ENCODE measurements around the gene NKX2-4. TPM values are rescaled to one million over a fixed set of nuclear protein-coding genes. Genes with fewer than 3 reads are reported as not detected.

Gene NKX2-4
- polyA plus RNA-seq, 6 donors from 2014 or later = not detected

GRCh38 chr20:21411725-21412124 is 14.4 kb upstream of the NKX2-4 start:
- ATAC-seq (ENCODE audit: low read depth in 2 of 2) = no peak
- no peak for DNase-seq
- Mint-ChIP-seq H3K4me3 (no peak overlapping the region), H3K9me3 (peaks cover 0 to 36% (median 22%) of the 10 kb centered on the region in 7 donors), H3K27ac (no peak overlapping the region), H3K36me3 (peaks cover 0 to 6% of the 10 kb centered on the region in 2 donors), H3K27me3 (peaks cover 34 to 76% (median 63%) of the 10 kb centered on the region in 3 donors), H3K4me1 (no peaks in the 10 kb centered on the region)

GRCh38 chr20:21399005-21399475 is 1.7 kb upstream of the NKX2-4 start:
- DNase-seq (no peak), ATAC-seq (ENCODE audit: low read depth in 2 of 2) (no peak)
- Mint-ChIP-seq H3K27ac (no peak overlapping the region), H3K36me3 (no peaks in the 10 kb centered on the region), H3K27me3 (peaks cover 55 to 57% (median 55%) of the 10 kb centered on the region in 3 donors), H3K4me1 (peaks cover 0 to 7% (median 3%) of the 10 kb centered on the region in 3 donors), H3K9me3 (peaks cover 0 to 8% (median 0%) of the 10 kb centered on the region in 7 donors), H3K4me3 (peak overlapping the region in 1 of 8 donors; percentile 19)

GRCh38 chr20:21398109-21399004 is 1.0 kb upstream of the NKX2-4 start:
- Mint-ChIP-seq H3K36me3 (no peaks in the 10 kb centered on the region), H3K4me1 (peaks cover 0 to 8% (median 4%) of the 10 kb centered on the region in 3 donors), H3K9me3 (peaks cover 0 to 8% (median 3%) of the 10 kb centered on the region in 7 donors), H3K27me3 (peaks cover 51 to 61% (median 52%) of the 10 kb centered on the region in 3 donors), H3K4me3 (peak overlapping the region; percentile 53 to 91 (median 77)), H3K27ac (peak overlapping the region in 2 of 6 donors; percentile 63 to 89)
- ATAC-seq (ENCODE audit: low read depth in 2 of 2) (no peak), DNase-seq (no peak)

DNA sequence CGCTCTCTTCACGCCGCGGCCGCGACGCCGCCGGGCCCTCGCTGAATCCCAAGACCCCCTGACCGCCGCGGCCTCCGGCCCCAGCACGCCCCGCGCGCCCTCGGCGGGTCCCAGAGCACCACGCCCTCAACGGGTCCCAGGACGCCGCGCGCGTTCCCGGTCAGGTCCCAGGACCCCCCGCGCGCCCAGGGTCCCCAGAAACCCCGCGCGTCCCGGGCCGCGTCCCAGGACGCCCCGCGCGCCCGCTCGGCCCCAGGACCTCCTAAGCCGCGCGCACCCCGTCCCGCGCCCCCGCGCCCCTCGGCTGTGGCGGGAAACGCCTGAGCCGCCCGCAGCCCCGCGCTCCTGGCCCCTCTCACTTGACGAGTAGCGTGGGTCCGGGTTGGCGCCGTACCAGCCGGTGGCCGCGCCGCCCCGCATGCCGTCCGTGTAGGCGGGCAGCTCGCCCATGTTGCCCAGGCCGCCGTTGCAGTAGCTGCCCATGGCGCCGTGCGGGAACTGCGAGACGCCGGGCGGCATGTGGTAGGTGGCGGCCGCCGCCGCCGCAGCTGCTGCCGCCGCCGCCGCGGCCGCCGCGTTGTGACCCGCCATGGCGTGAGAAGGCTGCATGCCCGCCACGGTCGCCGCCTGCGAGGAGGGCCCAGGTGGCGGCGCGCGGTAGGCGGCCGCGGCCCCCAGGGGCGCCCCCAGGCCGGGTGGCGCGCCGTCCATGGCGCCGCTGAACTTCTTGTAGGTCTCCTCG is 556 bp downstream of the NKX2-4 start:
- ATAC-seq (ENCODE audit: low read depth in 2 of 2) (peak; percentile 18 to 37), DNase-seq (peak; percentile 11)
- Mint-ChIP-seq H3K27ac (no peak overlapping the region), H3K36me3 (peaks cover 0 to 3% of the 10 kb centered on the region in 2 donors), H3K4me3 (peak overlapping the region in 2 of 8 donors; percentile 45 to 74), H3K27me3 (peaks cover 55 to 65% (median 56%) of the 10 kb centered on the region in 3 donors), H3K9me3 (peaks cover 0 to 13% (median 6%) of the 10 kb centered on the region in 7 donors), H3K4me1 (peaks cover 6 to 18% (median 12%) of the 10 kb centered on the region in 3 donors)

- peaks cover 3 to 8% of the 10 kb centered on the region in 2 donors for H3K36me3 Mint-ChIP-seq
- DNase-seq (peak; percentile 11), ATAC-seq (ENCODE audit: low read depth in 2 of 2) (peak; percentile 28 to 46)
- peaks cover 0 to 13% (median 6%) of the 10 kb centered on the region in 7 donors for H3K9me3 Mint-ChIP-seq
- H3K27me3 Mint-ChIP-seq = peaks cover 55 to 61% (median 56%) of the 10 kb centered on the region in 3 donors
- peak overlapping the region; percentile 46 to 80 (median 77) for H3K4me3 Mint-ChIP-seq
- H3K4me1 Mint-ChIP-seq = peaks cover 9 to 20% (median 15%) of the 10 kb centered on the region in 3 donors
- peak overlapping the region in 2 of 6 donors; percentile 52 to 85 for H3K27ac Mint-ChIP-seq
Measured at GRCh38 chr20:21395666-21396598, 1.4 kb downstream of the NKX2-4 start.

DNA sequence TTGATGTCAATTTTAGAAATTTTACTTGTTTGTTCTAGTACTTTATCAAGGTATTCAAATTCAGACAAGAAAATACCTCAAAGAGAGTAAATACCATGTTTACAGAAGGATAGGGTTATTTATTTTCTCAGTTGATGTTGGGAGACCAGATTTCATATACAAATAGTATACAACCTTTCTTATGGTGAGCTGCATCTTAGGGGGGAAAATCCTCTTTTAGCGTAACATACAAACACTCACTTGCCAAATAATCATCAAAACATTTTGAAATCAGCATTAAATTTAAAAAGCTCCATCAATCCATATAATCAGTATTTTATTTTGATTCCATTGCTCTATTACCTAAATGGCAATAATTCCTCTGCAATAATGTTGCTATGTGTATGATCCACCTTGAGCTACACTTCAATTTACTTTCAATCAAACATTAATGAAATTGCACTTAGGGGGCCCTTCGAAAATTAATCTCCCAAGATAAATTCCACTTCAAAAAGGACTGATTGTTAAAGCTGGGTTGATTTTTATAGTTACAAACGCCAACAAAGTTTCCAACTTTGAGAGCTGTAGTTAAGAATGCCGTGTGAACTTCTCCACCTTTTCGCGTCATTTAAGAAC is 2.2 kb downstream of the NKX2-4 start:
- H3K27me3 Mint-ChIP-seq = peaks cover 52 to 53% (median 52%) of the 10 kb centered on the region in 3 donors
- H3K9me3 Mint-ChIP-seq = peaks cover 0 to 13% (median 6%) of the 10 kb centered on the region in 7 donors
- DNase-seq (no peak), ATAC-seq (ENCODE audit: low read depth in 2 of 2) (no peak)
- peaks cover 9 to 24% (median 15%) of the 10 kb centered on the region in 3 donors for H3K4me1 Mint-ChIP-seq
- peak overlapping the region in 2 of 6 donors; percentile 52 to 85 for H3K27ac Mint-ChIP-seq
- peaks cover 8 to 10% of the 10 kb centered on the region in 2 donors for H3K36me3 Mint-ChIP-seq
- H3K4me3 Mint-ChIP-seq = peak overlapping the region in 7 of 8 donors; percentile 43 to 80 (median 77)

DNA sequence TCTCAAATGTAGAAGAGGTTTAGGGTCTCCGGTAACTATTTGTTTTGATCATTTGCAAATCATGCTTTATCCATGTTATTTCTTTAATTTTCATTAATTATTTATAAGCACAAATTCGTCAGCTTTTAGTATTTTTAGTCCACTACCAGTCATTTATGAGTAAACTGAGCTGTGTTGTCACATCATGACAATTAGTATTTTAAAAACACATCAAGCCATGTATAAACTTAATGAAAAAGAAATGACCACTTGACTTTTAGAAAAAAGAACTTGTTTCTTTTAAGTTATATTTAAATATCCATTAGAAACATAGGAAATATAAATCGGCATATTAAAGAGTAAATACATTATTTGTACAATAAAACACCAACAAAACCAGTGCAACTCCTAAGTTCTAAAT is 2.8 kb downstream of the NKX2-4 start:
- peaks cover 9 to 24% (median 15%) of the 10 kb centered on the region in 3 donors for H3K4me1 Mint-ChIP-seq
- no peak overlapping the region for H3K27ac Mint-ChIP-seq
- H3K4me3 Mint-ChIP-seq = peak overlapping the region in 1 of 8 donors; percentile 46
- H3K9me3 Mint-ChIP-seq = peaks cover 0 to 13% (median 6%) of the 10 kb centered on the region in 7 donors
- peaks cover 8 to 12% of the 10 kb centered on the region in 2 donors for H3K36me3 Mint-ChIP-seq
- ATAC-seq (ENCODE audit: low read depth in 2 of 2) = no peak
- H3K27me3 Mint-ChIP-seq = peaks cover 48 to 52% (median 52%) of the 10 kb centered on the region in 3 donors
- no peak for DNase-seq

- ATAC-seq (ENCODE audit: low read depth in 2 of 2) (no peak), DNase-seq (no peak)
- peaks cover 9 to 24% (median 15%) of the 10 kb centered on the region in 3 donors for H3K4me1 Mint-ChIP-seq
- peaks cover 8 to 12% of the 10 kb centered on the region in 2 donors for H3K36me3 Mint-ChIP-seq
- H3K27me3 Mint-ChIP-seq = peaks cover 42 to 52% (median 51%) of the 10 kb centered on the region in 3 donors
- H3K4me3 Mint-ChIP-seq = no peak overlapping the region
- H3K9me3 Mint-ChIP-seq = peaks cover 0 to 13% (median 6%) of the 10 kb centered on the region in 7 donors
- H3K27ac Mint-ChIP-seq = no peak overlapping the region
Measured at GRCh38 chr20:21393816-21394519, 3.4 kb downstream of the NKX2-4 start.

GRCh38 chr20:21393166-21393565 is 4.2 kb downstream of the NKX2-4 start:
- DNase-seq (no peak), ATAC-seq (ENCODE audit: low read depth in 2 of 2) (no peak)
- Mint-ChIP-seq H3K4me1 (peaks cover 9 to 24% (median 15%) of the 10 kb centered on the region in 3 donors), H3K4me3 (peak overlapping the region in 1 of 8 donors; percentile 8), H3K27me3 (peaks cover 34 to 44% (median 43%) of the 10 kb centered on the region in 3 donors), H3K27ac (no peak overlapping the region), H3K36me3 (peaks cover 8 to 12% of the 10 kb centered on the region in 2 donors), H3K9me3 (peaks cover 0 to 13% (median 3%) of the 10 kb centered on the region in 7 donors)

DNA sequence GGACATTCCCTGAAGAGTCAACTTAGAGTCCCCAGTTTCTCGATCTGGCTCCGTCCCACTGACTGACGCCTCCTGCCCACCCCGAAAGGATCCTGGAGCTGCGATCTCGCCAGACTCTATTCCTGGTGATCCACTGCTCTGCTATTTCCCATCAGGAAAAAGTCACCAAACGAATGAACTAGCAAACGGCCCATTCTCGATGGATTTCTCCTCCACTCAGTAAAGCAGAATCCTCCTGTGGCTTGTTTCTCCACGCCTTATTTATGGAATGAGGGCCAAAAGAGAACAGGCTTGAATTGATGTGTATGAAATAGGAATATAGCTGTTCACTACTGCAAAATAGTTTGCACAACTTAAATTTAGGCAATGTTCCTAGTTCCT is 5.4 kb downstream of the NKX2-4 start:
- Mint-ChIP-seq H3K27ac (peak overlapping the region in 3 of 6 donors; percentile 29 to 58 (median 34)), H3K36me3 (peaks cover 8 to 21% of the 10 kb centered on the region in 2 donors), H3K4me3 (peak overlapping the region in 5 of 8 donors; percentile 13 to 42 (median 32)), H3K4me1 (peaks cover 9 to 22% (median 11%) of the 10 kb centered on the region in 3 donors), H3K27me3 (peaks cover 30 to 37% (median 34%) of the 10 kb centered on the region in 3 donors), H3K9me3 (peaks cover 0 to 13% (median 3%) of the 10 kb centered on the region in 7 donors)
- DNase-seq (no peak), ATAC-seq (ENCODE audit: low read depth in 2 of 2) (no peak)
